Astrocyte (in vitro differentiated cells and primary cell): ENCODE data around the gene CAPRIN2. TPM values are rescaled to one million over a fixed set of nuclear protein-coding genes. Genes with fewer than 3 reads are reported as not detected.

Source experiments
- DNase-seq: peaks from one replicate; pipeline ENCODE4 v3.0.0-alpha.2; 2010; ENCODE audit warnings: low read depth
- FAIRE-seq: peaks from 2 replicates; lab custom pipeline; 2011; peaks lifted over from hg19 to GRCh38; lab: Jason Lieb, UNC
- H2AFZ ChIP-seq: 2 replicates; pipeline ENCODE4 v1.6.0; 2012; ENCODE audit warnings: low read depth, low read length, inconsistent platforms
- H3K27ac ChIP-seq: 2 replicates; pipeline ENCODE4 v1.5.1; 2011; ENCODE audit warnings: low read depth, low read length, inconsistent platforms
- H3K27me3 ChIP-seq: 2 replicates; pipeline ENCODE4 v1.6.0; 2011; ENCODE audit warnings: low read length, inconsistent platforms; ENCODE audit not compliant: insufficient read depth
- H3K36me3 ChIP-seq: 2 replicates; pipeline ENCODE4 v1.5.1; 2011; ENCODE audit warnings: low read length, inconsistent platforms; ENCODE audit not compliant: insufficient read depth
- H3K4me1 ChIP-seq: 2 replicates; pipeline ENCODE4 v1.5.1; 2011; ENCODE audit warnings: low read length, inconsistent platforms; ENCODE audit not compliant: insufficient read depth
- H3K4me2 ChIP-seq: 2 replicates; pipeline ENCODE4 v1.6.0; 2012; ENCODE audit warnings: low read length, inconsistent platforms
- H3K4me3 ChIP-seq: 2 replicates; pipeline ENCODE4 v1.5.1; 2011; ENCODE audit warnings: low read depth, mild to moderate bottlenecking, low read length, inconsistent platforms; ENCODE audit not compliant: insufficient read depth
- H3K79me2 ChIP-seq: 2 replicates; pipeline ENCODE4 v1.6.0; 2012; ENCODE audit warnings: mild to moderate bottlenecking, low read length, inconsistent platforms; ENCODE audit not compliant: insufficient read depth
- H3K9ac ChIP-seq: 2 replicates; pipeline ENCODE4 v1.6.0; 2012; ENCODE audit warnings: mild to moderate bottlenecking, low read length, inconsistent platforms
- H3K9me3 ChIP-seq: 2 replicates; pipeline ENCODE4 v1.5.1; 2012; ENCODE audit warnings: low read depth, mild to moderate bottlenecking, low read length, inconsistent platforms; ENCODE audit not compliant: insufficient read depth
- H4K20me1 ChIP-seq: 2 replicates; pipeline ENCODE4 v1.6.0; 2012; ENCODE audit warnings: low read length, inconsistent platforms; ENCODE audit not compliant: insufficient read depth
- H3K27ac Mint-ChIP-seq: one replicate; pipeline ENCODE4 v1.8.0; 2021; ENCODE audit warnings: mild to moderate bottlenecking, mixed read lengths; ENCODE audit not compliant: unreplicated experiment
- H3K27me3 Mint-ChIP-seq: one replicate; pipeline ENCODE4 v1.8.0; 2021; ENCODE audit warnings: low read depth, mixed read lengths; ENCODE audit not compliant: unreplicated experiment
- H3K36me3 Mint-ChIP-seq: one replicate; pipeline ENCODE4 v1.8.0; 2021; ENCODE audit warnings: low read depth, mixed read lengths; ENCODE audit not compliant: unreplicated experiment
- H3K4me1 Mint-ChIP-seq: one replicate; pipeline ENCODE4 v1.8.0; 2021; ENCODE audit warnings: low read depth, mixed read lengths; ENCODE audit not compliant: unreplicated experiment
- H3K4me3 Mint-ChIP-seq: one replicate; pipeline ENCODE4 v1.8.0; 2021; ENCODE audit warnings: mild to moderate bottlenecking, moderate library complexity, mixed read lengths; ENCODE audit not compliant: unreplicated experiment
- H3K9me3 Mint-ChIP-seq: one replicate; pipeline ENCODE4 v1.8.0; 2021; ENCODE audit warnings: mild to moderate bottlenecking, mixed read lengths; ENCODE audit not compliant: unreplicated experiment
- CTCF ChIP-seq: IDR thresholded peaks from 2 replicates; pipeline ENCODE4 v1.5.1; 2011; ENCODE audit warnings: low read depth, mild to moderate bottlenecking, inconsistent platforms, low read length, moderate library complexity; ENCODE audit not compliant: insufficient read depth
- EZH2 ChIP-seq: IDR thresholded peaks from 2 replicates; pipeline ENCODE4 v1.6.1; 2012; ENCODE audit warnings: mild to moderate bottlenecking, low read length, inconsistent platforms; ENCODE audit not compliant: insufficient read depth
- total RNA-seq: library from RNA; stranded (reverse); gene quantifications from 2 replicates; pipeline ENCODE4 v1.2.1, GENCODE V29; 2021

Gene CAPRIN2
- total RNA-seq, 1 donor from 2014 or later, result 23.1 TPM

GRCh38 chr12:30678221-30678620, 76.5 kb downstream of the CAPRIN2 start:
- no peak for FAIRE-seq
- H3K4me1 Mint-ChIP-seq, result no peaks in the 10 kb centered on the region
- no peak overlapping the region for H3K4me3 ChIP-seq

GRCh38 chr12:30661210-30661609, 93.5 kb downstream of the CAPRIN2 start:
- no peaks in the 10 kb centered on the region for H3K79me2 ChIP-seq
- no peak overlapping the region for H3K9ac ChIP-seq
- H3K27me3 Mint-ChIP-seq, result no peaks in the 10 kb centered on the region
- H3K4me3 Mint-ChIP-seq, result no peak overlapping the region
- H3K27me3 ChIP-seq, result no peaks in the 10 kb centered on the region
- H3K4me2 ChIP-seq, result no peak overlapping the region
- no peak for FAIRE-seq
- H3K36me3 ChIP-seq, result peaks cover 33% of the 10 kb centered on the region
- no peak overlapping the region for H3K27ac Mint-ChIP-seq
- H3K9me3 ChIP-seq, result no peaks in the 10 kb centered on the region
- no peaks in the 10 kb centered on the region for H3K4me1 ChIP-seq
- no peak overlapping the region for H3K4me3 ChIP-seq
- no peak for DNase-seq
- no peaks in the 10 kb centered on the region for H4K20me1 ChIP-seq
- no peak for TF ChIP-seq EZH2
- TF ChIP-seq CTCF, result no peak
- peaks cover 7% of the 10 kb centered on the region for H3K36me3 Mint-ChIP-seq
- no peak overlapping the region for H3K27ac ChIP-seq
- H3K4me1 Mint-ChIP-seq, result no peaks in the 10 kb centered on the region
- H2AFZ ChIP-seq, result no peak overlapping the region
- no peaks in the 10 kb centered on the region for H3K9me3 Mint-ChIP-seq

More at GRCh38 chr12:30678221-30678620, 76.5 kb downstream of the CAPRIN2 start:
- H3K27ac Mint-ChIP-seq, result no peak overlapping the region
- peaks cover 20% of the 10 kb centered on the region for H3K36me3 ChIP-seq
- no peak for DNase-seq
- TF ChIP-seq CTCF (no peak), EZH2 (no peak)
- H4K20me1 ChIP-seq, result no peaks in the 10 kb centered on the region
- H3K4me2 ChIP-seq, result no peak overlapping the region
- H3K9me3 Mint-ChIP-seq, result no peaks in the 10 kb centered on the region
- no peaks in the 10 kb centered on the region for H3K27me3 Mint-ChIP-seq
- H3K27me3 ChIP-seq, result no peaks in the 10 kb centered on the region
- peaks cover 2% of the 10 kb centered on the region for H3K36me3 Mint-ChIP-seq
- H3K27ac ChIP-seq, result no peak overlapping the region
- H3K9me3 ChIP-seq, result no peaks in the 10 kb centered on the region
- H3K4me1 ChIP-seq, result no peaks in the 10 kb centered on the region
- no peak overlapping the region for H2AFZ ChIP-seq
- no peaks in the 10 kb centered on the region for H3K79me2 ChIP-seq
- no peak overlapping the region for H3K4me3 Mint-ChIP-seq
- H3K9ac ChIP-seq, result no peak overlapping the region

Other genes with a start within 250 kb of the CAPRIN2 start
- 39.2 and 41.0 TPM in 2 replicates for gene IPO8, start 59.1 kb downstream of the CAPRIN2 start, total RNA-seq
- 9.5 and 12.4 TPM in 2 replicates for gene TSPAN11, start 171.8 kb upstream of the CAPRIN2 start, total RNA-seq